ENCODE results near the gene CFAP46.
"Not testable (repeated sequence)": the region's sequence is repeated elsewhere in the genome, so short reads cannot be mapped to it uniquely, and the experiment has no call there.

DNA sequence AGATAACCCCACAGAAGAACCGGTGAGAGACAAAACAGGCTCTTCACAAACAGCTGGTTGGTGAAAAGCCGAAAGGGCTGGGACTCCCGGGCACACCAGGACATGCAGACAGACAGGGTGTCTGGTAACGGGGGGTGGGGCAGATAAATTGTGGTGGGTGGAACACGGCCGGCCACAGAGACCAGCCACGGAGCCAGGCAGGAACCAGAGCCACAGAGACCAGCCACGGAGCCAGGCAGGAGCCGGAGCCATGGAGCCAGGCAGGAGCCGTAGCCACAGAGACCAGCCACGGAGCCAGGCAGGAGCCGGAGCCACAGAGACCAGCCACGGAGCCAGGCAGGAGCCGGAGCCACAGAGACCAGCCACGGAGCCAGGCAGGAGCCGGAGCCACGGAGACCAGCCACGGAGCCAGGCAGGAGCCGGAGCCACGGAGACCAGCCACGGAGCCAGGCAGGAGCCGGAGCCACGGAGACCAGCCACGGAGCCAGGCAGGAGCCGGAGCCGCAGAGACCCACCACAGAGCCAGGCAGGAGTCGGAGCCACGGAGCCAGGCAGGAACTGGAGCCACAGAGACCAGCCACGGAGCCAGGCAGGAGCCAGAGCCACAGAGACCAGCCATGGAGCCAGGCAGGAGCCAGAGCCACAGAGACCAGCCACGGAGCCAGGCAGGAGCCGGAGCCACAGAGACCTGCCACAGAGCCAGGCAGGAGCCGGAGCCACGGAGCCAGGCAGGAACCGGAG is 116.4 kb downstream of the CFAP46 start:
- TF ChIP-seq, protein P1, sequence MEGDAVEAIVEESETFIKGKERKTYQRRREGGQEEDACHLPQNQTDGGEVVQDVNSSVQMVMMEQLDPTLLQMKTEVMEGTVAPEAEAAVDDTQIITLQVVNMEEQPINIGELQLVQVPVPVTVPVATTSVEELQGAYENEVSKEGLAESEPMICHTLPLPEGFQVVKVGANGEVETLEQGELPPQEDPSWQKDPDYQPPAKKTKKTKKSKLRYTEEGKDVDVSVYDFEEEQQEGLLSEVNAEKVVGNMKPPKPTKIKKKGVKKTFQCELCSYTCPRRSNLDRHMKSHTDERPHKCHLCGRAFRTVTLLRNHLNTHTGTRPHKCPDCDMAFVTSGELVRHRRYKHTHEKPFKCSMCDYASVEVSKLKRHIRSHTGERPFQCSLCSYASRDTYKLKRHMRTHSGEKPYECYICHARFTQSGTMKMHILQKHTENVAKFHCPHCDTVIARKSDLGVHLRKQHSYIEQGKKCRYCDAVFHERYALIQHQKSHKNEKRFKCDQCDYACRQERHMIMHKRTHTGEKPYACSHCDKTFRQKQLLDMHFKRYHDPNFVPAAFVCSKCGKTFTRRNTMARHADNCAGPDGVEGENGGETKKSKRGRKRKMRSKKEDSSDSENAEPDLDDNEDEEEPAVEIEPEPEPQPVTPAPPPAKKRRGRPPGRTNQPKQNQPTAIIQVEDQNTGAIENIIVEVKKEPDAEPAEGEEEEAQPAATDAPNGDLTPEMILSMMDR (IDR thresholded peaks at IDR 0.05 in 8 of 11, conservative IDR thresholded peaks at IDR 0.05 in 3 of 11): not testable (repeated sequence)
- TF ChIP-seq POLR2A, POLR2AphosphoS5 (IDR thresholded peaks at IDR 0.05): not testable (repeated sequence)

Measured in spleen (tissue), 7 donors.